Stimulated activated effector memory CD8-positive, alpha-beta T cell treated with anti-CD3 and anti-CD28 coated beads, Interleukin-12 subunit alpha, Interleukin-12 subunit beta, amount 100 ng/mL, for 72 hours (primary cell): ENCODE results near the gene ANKS1B.

ENCODE experiments used
- ATAC-seq: fragments of 150-1000 bp; cut with Tn5 transposase; 2 replicates; pipeline ENCODE4 v1.10.0; 2021
- DNase-seq, 2 donors: peaks; one replicate each; pipeline ENCODE4 v3.0.0; 2021 to 2022; ENCODE audit warnings: low spot score in 2 of 2
- H3K27ac Mint-ChIP-seq: one replicate; pipeline ENCODE4 v1.8.0; 2022; ENCODE audit warnings: mild to moderate bottlenecking, mixed read lengths
- H3K36me3 Mint-ChIP-seq: one replicate; pipeline ENCODE4 v1.8.0; 2022; ENCODE audit warnings: mild to moderate bottlenecking, mixed read lengths
- H3K4me1 Mint-ChIP-seq: one replicate; pipeline ENCODE4 v1.8.0; 2022; ENCODE audit warnings: mixed read lengths
- H3K4me3 Mint-ChIP-seq: one replicate; pipeline ENCODE4 v1.8.0; 2022; ENCODE audit warnings: mild to moderate bottlenecking, mixed read lengths
- H3K9me3 Mint-ChIP-seq: one replicate; pipeline ENCODE4 v1.8.0; 2022; ENCODE audit warnings: mixed read lengths

ANKS1B gene

DNA sequence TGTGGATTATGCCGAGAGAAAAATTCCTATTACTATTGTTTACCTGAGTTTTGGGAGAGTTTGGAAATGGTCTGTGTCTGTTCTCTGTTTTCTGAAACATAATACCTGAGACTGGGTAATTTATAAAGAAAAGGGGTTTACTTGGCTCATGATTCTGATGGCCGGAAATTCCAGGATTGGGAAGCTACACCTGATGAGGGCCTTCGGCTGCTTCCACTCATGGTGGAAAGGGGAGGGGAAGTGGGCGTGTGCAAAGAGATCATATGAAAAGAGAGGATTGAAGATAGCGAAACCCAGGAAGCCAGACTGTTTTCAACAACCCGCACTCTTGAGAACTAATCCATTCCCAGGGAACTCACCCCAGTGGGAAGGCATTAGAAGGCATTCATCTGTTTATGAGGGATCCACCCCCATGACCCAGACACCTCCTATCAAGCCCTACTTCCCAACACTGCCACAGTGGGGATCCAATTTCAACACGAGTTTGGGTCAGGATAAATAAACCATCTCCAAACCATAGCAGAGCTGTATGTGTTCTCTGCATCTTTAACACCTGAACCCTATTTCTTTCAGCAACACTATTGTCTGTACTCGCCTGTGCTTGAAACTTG, 1288.6 kb downstream of the ANKS1B start:
- DNase-seq (no peak), ATAC-seq (no peak)
- H3K4me1 Mint-ChIP-seq = peaks cover 33% of the 10 kb centered on the region
- peak overlapping the region; percentile 11 for H3K27ac Mint-ChIP-seq
- H3K36me3 Mint-ChIP-seq = peaks cover 50% of the 10 kb centered on the region
- no peak overlapping the region for H3K4me3 Mint-ChIP-seq
- no peaks in the 10 kb centered on the region for H3K9me3 Mint-ChIP-seq

DNA sequence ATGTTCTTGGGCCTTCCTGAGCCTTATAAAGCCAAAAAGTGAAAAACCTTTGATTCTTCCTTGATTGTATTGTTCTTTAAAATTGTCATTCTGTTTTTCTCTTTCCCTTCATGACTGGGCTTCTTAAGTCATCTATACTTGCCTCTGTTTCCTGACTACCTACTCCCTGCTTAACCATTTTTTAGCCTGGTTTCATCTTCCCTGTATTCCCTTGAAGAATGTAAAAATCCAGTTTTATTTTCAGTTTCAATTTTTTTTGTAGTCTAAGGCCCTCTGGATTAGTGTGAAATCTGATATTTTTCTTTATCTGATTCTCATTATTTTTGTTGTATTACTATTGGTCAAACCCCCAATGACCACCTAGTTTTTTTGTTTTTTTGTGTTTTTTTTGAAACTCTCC, 1293.4 kb downstream of the ANKS1B start:
- Mint-ChIP-seq H3K9me3 (no peaks in the 10 kb centered on the region), H3K27ac (peak overlapping the region; percentile 55)
- DNase-seq = no peak

DNA sequence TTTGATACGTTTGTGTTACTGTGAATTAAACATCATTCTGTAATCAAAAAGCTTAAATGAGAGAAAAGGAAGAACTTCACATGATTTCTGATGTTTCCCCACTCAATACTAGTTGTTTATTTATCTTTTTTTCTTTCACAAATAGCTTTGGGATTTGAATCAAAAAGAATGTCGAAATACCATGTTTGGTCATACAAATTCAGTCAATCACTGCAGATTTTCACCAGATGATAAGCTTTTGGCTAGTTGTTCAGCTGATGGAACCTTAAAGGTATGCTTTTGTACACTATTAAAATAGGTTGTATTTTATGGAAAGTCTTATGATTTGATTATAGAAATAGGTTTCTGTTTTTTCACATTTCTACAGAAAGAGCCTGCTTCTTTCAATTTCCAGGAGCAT, 1298.1 kb downstream of the ANKS1B start:
- Mint-ChIP-seq H3K4me1 (peaks cover 7% of the 10 kb centered on the region), H3K36me3 (peaks cover 94% of the 10 kb centered on the region), H3K27ac (no peak overlapping the region), H3K9me3 (no peaks in the 10 kb centered on the region), H3K4me3 (no peak overlapping the region)
- no peak for DNase-seq
- ATAC-seq = no peak

More for the DNA sequence above, 1293.4 kb downstream of the ANKS1B start:
- Mint-ChIP-seq H3K4me3 (no peak overlapping the region), H3K36me3 (peaks cover 70% of the 10 kb centered on the region), H3K4me1 (peaks cover 20% of the 10 kb centered on the region)
- no peak for ATAC-seq
